Activated effector memory CD4-positive, alpha-beta T cell treated with anti-CD3 and anti-CD28 coated beads, Interleukin-2, amount 50 U/mL, for 16 hours (primary cell): ENCODE results near the gene MREG.
"Not testable (repeated sequence)": the region's sequence is repeated elsewhere in the genome, so short reads cannot be mapped to it uniquely, and the experiment has no call there.

Source experiments
- DNase-seq: peaks from one replicate; pipeline ENCODE4 v3.0.0-alpha.2; 2020

The MREG gene

DNA sequence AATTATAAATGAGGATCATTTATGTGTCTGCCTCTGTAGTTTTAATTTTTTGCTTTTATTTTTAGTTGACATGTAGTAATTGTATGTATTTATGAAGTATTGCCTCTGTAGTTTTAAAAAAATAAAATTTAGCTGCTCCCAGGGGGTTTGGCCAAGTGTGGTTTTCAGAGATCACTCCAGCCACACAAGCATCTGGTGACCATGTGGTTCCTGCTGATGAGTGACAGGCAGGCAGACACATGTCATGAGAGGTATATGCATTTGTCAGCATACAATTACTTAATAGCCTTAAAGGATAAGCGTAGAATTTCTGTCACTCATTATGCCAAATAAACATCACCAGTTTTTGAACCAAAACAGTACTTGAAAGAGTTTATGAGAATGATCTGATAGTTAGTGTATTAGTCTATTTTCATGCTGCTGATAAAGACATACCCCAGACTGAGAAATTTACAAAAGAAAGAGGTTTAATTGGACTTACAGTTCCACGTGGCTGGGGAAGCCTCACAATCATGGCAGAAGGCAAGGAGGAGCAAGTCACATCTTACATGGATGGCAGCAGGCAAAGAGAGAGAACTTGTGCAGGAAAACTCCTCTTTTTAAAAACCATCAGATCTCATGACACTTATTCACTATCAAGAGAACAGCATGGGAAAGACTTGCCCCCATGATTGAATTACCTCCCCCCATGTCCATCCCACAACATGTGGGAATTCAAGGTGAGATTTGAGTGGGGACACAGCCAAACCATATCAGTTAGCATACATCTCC is 29.6 kb downstream of the MREG start:
- no peak for DNase-seq

DNA sequence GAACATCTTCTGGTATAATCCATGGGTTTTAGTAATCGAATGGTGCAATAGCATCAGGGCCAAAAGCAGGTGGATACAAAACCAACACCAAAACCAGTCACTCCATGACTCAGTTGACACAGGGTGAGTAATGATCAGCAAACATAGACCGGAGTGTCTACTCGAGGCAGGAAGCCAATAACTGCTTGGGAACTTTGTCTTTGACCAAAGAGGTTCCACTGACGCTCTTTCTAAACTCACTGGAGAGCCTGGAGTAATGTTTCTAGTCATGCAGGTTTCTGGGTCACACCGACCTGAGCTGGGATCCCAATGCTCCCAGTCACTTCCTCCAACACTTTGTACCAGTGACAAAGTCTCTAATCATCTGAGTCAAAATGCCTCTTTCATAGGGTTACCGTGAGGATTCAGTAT is 30.9 kb downstream of the MREG start:
- DNase-seq: no peak

DNA sequence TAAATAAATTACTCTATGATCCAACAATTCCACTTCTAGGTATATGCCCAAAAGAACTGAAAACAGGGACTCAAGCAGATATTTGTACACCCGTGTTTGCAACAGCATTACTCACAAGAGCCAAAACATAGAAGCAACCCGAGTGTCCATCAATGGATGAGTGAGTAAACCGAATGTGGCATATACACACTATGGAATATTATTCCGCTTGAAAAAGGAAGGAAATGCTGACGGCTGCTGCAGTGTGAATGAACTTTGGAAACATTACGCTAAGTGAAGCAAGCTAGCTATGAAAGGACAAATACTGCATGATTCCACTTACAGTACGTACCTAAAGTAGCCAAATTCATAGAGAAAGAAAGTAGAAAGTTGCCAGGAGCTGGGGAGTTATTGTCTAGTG is 32.2 kb downstream of the MREG start:
- DNase-seq: no peak

DNA sequence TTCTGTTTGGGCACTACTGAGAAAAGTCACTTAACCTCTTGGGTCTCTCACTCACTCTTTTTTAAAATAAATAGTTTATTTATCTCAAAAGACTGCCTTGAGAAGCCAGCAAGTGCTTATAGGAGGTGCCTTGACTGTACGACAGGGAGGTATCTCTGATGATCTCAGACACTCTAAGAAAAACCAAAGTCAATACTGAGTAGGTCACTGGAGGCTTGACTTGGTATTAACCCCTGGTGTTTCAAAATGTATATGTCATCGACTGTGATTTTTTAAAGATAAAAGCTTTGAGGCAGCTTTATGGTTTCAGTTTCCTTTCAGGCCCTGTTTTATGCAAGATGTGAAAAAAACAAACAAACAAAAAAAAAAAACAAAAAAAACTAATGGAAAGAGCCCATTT is 33.7 kb downstream of the MREG start:
- no peak for DNase-seq

DNA sequence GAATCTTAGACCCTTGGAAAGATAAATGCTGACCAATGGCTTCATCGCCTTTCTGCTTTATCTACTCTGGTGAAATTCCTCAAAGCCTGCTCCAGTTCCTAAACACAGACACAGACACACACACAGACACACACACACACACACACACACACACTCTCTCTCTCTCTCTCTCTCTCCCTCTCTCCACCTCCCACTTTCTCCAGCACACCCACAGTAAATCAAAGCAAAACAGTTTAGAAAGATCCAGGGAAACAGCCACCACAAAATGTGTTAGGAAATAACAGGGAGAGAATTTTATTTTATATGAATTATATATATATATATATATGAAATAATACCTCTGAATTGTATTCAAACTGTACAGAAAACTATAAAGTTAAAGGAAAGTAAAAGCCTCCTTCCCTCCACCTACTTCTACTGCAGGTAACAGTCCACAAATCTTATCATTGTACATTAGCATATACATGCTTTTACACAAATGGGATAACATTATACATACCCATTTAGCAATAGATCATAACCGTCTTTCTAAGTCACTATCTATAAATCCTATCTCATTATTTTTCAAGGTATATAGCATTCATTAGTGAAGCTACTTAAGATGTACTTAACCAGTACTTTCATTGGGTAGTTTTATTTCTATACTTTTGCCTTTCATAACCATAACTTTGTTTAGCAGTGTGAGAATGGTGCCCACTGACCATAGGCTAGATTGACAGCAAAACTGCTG is 38.5 kb downstream of the MREG start:
- no peak for DNase-seq

DNA sequence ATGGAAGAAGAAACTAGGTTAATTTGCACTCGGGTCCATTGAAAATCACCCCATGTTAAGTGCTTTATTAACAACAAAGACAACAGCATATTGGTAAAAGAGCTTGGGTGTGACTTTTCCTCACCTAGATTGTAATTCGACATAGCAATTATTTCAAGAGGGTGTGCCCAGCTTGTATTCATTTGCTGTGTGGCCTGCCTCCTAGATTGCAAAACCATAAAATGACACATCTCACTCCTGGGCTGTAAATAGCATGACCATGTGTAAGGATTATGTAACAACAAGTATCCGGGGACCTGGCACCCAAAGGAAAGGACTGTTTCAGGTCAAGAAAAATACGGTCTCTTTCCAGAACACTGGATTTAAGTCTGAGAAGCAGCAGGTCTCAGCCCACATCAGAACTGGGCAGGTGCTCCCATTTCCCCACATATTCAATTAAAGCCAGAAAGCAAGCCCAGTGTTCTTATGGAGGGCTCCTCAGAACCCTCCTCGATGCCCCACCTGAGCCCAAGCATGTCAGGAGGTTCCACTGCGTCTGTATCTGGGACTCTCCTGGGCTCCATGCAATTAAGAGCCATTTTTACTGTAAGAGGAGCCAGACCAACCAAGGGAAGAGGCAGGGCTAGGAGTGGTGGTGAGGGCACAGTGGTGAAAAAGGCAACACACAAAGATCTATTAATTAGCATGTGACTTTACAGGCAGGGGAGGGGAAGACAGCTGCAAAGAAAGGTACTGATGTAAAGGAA is 39.2 kb downstream of the MREG start:
- DNase-seq: no peak

DNA sequence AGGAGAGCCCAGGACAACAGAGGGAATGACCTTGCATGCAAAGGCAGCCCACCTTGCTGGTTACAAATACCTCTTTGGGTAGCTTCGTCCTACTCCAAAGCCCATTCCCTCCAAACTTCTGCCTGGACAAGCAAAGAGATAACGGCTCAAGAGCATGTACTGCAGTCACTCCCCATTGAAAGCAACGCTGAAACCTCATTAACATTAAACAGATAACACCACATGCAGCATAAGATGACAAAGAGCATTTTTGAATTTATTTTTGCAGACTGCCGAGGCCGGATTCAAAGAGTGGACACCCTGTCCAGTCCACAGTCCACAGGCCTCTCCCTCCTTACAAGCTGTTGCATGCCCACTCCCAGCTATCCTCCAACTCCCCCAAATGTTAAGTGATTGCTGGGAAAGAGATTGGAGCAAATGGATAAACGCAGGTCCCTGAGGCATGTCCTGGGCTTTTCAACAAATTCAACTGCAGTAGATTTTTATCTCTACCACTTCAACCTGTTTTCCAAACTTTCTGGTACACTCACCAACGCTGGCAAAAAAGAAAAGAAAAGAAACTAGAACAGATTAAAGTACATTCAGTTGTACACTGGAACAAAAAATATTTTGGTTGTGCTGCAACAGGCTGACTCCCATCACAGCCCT is 40.1 kb downstream of the MREG start:
- no peak for DNase-seq

DNA sequence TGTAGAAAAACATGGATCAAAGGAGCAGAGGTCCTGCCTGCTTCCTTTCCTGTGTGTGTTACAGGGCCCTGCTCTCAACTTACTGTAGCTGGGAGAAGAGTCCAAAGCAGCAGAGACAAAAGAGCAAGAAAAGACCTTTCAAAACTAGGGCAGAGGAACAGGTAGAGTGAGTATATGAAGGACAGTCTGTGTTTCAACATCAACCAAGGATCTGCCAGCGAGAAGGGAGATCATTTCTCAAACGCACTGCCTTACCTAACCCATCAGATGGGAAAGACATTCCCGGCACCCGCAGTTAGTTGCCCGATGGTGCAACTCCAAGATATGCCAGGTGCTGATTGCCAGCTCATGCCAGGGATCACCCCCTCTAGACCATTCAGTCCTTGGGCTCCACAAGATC is 41.7 kb downstream of the MREG start:
- no peak for DNase-seq

DNA sequence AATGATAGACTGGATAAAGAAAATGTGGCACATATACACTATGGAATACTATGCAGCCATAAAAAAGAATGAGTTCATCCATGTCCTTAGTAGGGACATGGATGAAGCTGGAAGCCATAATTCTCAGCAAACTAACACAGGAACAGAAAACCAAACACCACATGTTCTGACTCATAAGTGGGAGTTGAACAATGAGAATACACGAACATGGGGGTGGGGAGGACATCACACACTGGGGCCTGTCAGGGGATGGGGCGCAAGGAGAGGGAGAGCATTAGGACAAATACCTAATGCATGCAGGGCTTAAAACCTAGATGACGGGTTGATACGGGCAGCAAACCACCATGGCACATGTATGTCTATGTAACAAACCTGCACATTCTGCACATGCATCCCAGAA is 42.5 kb downstream of the MREG start:
- not testable (repeated sequence) for DNase-seq

DNA sequence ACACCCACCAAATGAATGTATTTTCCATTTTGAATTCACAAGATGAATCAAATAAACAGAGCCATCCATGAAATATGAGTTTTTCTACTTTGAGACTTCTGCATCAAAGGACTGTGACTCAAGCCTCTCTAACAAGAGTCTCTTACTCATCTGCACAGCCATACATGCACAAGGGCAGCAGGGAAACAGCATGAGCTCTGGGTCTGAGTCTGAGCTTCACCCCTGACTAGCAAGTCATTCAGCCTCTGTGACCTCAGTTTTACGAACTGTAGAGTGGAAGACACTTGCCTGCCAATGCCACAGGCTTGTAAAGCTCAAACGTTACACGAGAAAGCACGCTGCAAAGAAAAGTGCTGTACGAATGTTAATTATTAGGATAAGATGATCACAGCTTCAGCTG is 42.9 kb downstream of the MREG start:
- DNase-seq: no peak

DNA sequence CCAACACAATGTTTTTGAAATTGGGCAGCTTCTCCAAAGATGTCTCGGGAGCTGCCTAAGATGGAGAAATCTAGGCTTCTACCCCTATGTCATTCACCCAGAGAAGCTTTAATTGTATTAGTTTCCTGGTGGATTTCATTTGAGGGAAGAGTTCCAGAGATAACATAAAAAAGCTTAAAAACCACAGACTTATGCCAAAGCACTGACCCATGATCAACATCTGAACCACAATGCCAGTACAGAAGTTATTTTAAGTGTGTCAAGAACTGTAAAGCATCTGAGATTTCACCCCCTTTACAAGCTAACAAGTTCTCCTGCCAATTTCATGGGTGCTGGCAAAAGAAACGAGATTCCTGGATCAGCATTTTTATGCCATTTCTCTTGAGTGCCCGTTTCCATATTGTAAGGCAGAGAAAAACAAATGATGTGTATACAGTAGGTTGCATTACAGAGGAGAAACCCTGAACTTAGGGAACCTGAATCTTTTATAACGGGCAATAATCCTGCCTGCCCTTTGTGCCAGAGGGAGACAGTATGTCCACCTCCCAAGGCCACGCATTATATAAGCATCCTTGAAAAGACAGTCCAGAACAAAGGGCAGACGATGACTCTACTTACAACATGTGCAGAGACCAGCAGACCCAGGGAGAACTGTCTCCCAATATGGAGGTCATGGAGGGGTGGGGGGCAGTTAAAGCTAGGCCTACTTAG is 44.1 kb downstream of the MREG start:
- DNase-seq: no peak

DNA sequence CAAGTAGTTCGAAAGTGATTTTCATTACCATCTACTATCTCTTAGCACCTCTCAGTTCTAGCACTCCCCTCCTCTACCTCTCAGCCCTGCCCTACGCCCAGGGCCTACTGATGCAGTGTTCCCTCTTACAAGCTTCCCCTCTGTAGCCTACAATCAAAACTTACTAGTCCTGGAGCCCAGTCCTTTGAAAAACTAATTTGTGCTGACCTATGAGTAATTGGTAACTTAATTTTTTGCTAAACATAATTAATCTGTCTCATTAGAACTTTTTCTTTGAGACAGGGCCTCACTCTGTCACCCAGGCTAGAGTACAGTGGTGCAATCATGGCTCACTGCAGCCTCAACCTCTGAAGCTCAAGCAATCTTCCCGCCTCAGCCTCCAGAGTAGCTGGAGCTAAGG is 44.9 kb downstream of the MREG start:
- DNase-seq: no peak

DNA sequence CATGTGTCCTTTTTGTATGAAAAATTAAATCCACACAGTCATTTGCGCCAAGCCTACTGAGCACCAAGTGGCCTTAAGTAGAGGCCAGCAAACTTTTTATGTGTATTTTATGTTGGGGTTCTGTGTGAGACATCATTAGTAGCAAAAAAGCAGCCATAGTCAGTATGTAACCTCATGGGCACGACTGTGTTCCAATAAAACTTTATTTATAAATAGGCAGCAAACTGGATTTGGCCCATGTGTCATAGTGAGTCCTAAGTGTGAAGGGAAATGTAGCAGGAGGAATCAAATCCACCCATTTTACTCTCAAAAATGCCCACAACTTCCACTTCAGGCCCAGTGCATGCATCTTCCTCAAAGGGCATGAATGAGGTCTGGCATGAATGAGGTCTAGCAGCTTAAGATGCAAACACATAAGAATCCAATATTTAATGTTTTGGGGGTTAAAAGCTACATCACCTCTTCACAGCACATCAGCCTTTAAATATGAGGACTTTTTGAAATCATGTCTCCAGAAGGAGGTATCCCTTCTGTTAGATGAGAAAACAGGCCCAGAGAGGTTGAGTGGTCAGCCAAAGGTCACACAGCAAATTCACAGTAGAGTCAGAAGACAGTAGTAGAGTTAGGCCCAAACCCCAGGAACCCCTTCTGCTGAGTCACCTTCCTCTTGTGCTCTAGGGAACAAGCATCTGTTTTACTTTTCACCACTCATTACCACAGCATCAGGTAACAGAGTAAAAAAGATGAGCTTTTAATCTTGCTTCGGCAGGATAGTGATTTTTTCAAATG is 45.6 kb downstream of the MREG start:
- no peak for DNase-seq

DNA sequence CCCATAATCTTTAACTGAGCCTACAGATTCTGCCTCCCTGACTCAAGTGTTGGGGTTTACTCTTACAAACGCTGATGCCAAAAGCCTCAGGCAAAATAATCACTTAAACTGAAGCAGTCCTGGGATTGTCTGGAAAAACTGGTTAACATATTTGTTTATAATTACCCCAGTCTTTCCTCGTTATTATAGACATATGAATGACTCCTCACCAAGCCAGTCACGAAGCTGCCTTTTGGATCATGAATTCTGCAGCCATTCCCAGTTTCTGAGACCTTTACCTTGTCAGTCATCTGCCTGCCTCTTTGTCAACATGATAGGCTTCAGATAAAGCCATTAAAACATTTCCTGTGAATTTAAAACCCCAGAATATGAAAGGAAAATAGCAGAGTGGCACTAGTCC is 46.4 kb downstream of the MREG start:
- no peak for DNase-seq

DNA sequence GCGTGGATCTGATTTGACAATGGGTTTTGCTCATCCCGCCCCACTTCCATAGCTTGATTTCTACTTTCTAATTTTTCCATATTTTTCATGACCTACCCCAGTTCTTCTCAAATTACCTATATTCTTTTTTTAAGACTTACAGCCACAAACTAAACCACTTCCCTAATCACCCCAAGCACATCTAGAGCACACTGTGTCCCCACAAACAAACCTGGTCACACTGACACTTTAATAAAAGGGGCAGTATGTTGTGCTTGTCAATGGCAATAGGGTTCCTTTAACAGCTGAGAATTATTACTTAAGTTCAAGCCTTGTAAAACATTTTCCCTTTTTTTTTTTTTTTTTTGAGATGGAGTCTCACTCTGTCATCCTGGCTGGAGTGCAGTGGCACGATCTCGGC is 47.1 kb downstream of the MREG start:
- no peak for DNase-seq

DNA sequence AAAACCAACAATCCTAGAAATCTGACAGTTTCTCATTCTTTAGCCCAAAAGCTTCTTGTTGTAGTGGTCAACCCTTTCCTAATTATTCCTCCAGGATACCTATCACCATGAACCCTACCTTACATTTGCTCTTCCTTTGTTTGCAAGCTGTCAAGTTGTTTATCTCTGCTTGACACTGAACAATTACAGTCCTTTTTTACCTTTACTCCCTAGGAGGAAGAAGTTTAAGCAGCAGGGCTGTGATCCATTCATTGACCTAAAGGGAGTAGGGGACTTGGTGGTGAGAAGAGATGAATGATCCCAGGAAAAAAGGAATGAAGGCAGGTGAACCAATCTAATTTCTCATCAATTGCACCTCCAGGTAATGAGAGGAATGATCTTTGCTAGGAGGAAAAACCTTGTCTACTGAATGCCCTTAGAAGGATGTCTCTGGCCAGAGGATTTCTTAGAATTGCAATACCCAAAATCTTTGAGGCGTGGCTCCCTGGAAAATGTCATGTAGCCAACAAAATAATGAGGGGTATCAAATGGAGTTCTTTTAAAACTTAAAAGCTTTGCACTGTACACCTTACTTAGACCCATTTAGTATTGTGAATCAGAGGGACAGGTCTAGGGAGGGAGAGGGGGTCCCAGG is 47.7 kb downstream of the MREG start:
- DNase-seq: no peak

DNA sequence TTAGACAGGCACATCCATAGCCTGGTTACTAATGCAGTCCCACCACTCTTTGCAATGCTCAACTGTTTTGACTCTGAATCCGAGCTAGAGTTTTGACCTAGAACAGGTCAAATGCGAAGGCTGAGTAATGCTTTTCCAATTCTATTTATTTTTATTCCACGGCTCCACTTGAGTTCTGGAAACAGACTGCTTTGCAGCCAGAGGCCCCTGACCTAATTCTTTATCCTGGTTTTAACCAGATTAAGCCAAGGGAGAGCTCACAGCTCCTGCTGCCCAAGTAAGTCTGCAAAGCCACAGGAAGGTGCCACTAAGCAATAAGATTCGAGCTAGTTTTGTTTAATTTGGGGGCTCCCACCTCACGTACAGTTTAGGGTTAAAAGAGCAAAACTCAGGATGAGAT is 51.4 kb downstream of the MREG start:
- DNase-seq: no peak

DNA sequence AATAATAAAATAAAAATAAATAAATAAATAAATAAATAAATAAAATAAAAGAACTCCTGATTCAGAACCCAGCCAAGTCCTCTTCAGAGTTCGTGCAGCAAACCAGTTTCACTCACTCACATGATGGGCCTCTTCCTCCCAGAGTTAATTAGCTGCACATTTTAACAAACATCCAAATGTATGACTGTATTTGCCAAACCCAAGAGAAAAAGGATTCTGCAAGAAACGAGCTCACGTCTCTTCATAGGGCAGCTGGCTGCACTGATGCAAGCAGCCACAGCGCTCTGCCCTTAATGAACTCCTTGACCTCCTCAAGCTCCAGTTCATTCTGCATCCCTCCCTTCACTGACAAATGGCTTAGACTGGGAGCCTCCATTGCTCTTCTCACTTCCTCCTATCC is 55.1 kb downstream of the MREG start:
- DNase-seq: no peak

DNA sequence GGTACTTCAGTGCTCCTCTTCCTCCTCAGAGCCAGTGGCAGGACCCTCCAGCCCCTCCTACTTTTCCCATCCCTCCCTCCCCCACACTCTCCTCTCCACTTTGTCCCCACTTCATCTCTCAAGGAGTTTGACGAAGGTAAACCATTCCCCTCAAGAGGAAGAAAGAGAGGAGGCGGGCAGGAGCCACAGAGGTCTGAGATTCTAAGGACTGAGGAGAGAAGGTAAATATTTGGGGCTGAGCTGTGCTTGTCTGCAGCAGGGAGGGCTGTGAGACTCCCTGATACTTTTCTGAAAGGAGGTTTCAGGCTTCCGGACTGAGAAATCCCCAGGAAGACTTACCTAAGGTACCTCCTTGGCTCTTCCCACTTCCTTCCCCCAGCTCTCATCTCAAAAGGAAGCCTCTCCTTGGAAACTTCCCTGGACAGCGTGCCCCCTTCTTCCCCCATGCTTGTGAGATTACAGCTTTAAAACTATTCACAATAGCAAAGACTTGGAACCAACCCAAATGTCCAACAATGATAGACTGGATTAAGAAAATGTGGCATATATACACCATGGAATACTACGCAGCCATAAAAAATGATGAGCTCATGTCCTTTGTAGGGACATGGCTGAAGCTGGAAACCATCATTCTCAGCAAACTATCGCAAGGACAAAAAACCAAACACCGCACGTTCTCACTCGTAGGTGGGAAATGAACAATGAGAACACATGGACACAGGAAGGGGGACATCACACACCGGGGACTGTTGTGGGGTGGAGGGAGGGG is 55.8 kb downstream of the MREG start:
- not testable (repeated sequence) for DNase-seq

DNA sequence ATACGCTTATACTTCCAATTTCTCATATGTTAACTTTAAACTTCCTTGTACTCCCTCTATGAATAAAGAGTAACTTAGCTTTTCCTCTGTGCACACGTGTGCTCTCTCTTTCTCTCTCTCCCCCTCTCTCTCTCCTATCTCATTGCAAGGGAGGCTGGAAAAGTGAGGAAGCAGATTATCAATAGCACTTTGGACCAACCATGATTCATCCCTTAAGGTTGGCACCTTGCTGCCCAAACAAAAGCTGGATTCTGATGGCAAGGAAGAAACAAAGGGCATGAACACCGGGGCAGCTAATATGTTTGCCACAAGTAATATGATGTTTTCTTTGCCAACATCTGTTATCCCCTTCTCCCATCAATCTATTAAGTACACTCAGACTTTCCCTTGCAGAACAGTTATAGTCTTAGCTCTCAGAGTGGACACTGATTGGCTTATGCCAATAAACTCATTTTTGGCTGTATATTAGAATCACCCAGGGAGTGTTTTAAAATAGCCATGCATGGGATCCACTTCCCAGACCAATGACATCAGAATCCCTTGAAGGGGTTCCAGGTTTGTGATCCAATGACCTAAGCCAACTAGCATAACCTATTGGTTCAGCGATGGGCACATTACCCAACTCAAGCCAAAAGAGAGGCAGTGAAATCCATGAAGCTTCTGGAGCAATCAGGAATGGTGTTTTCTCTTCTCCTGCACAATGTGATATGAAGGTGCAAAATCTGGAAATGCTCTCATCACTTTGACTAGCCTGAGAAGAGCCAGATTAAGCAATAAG is 60.3 kb downstream of the MREG start:
- DNase-seq: no peak
